ENCODE data around the gene YDJC. TPM values are rescaled to one million over a fixed set of nuclear protein-coding genes. Genes with fewer than 3 reads are reported as not detected.
"Not testable (repeated sequence)": the region's sequence is repeated elsewhere in the genome, so short reads cannot be mapped to it uniquely, and the experiment has no call there.

Gene YDJC
- polyA plus RNA-seq, 1 experiment = 20.0 TPM

DNA sequence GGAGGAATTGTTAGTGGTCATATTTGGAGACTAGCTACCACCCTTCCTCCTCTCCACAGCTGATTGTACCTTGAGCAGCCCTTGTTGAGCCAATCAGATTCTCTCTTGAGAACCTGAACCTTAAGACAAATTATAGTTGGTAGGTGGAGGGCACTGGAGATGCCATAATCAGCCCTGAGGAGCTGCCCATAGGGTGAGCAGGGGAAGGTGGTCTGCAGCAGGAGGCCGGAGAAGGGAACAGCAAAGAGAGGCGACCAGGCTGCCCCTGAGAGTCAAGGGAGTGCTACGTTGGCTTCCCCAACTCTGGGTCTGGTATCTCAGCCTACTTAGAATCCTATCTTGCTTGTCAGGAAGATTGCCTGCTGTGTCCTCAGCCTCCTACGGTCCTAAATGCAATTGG is 9.5 kb upstream of the YDJC start:
- TF ChIP-seq CTCF (IDR thresholded peaks at IDR 0.05; ENCODE audit: insufficient read depth, low read depth, low read length) = no peak
- POLR2A ChIA-PET = no interaction called here
- H3K36me3 ChIP-seq (ENCODE audit: control insufficient read depth, insufficient read depth, low read length) = no peaks in the 10 kb centered on the region; the same call in 1 of the 2 replicates
- H3K4me3 ChIP-seq (ENCODE audit: low read depth, low read length) = no peak overlapping the region
- CTCF ChIA-PET = interaction anchor here (1.9 kb wide), 1 partner anchor 11 kb away, joined by 7 read pairs; no protein-coding TSS in a partner anchor
- no peaks in the 10 kb centered on the region for H3K27me3 ChIP-seq (ENCODE audit: control insufficient read depth, insufficient read depth, low read length)
- no peak for DNase-seq (ENCODE audit: low read depth)

- not testable (repeated sequence) for H3K27me3 ChIP-seq (ENCODE audit: control insufficient read depth, insufficient read depth, low read length); H3K36me3 ChIP-seq (ENCODE audit: control insufficient read depth, insufficient read depth, low read length); H3K4me3 ChIP-seq (ENCODE audit: low read depth, low read length); DNase-seq (ENCODE audit: low read depth)
- ChIA-PET CTCF (interaction anchor here (9.3 kb wide), 1 partner anchor 10 kb away, joined by 56 read pairs; no protein-coding TSS in a partner anchor), POLR2A (interaction anchor here (0.6 kb wide), 1 partner anchor 1757 kb away, joined by 3 read pairs; no protein-coding TSS in a partner anchor)
Observed at GRCh38 chr22:21637450-21637849, 7.6 kb upstream of the YDJC start.

DNA sequence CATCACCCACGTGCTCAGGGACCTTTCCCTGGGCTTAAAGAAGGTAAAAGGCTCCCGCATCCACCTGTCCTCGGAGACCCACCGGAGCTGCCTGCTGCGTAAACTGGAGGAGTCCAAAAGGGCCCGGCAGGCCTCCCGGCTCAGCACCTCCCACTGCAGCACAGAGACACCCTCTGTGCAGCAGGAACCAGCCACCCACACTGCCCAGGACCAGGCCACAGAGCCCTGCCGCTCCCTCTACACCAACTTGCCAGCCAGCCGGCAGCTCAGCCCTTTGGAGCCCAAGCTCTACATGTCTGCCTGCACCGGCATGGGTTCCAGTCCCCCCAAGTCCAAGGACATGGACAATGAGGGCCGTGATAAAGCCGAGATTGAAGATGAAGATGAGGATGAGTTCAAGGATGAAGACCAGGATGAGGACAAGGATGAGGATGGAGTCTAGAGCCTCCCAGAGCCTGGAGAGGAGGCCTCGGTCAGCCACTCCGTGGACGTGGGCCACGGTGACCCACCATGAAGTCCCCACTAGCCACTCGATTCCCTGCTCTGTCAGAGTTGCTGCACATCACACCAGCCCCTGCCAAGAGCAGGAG is 6.9 kb upstream of the YDJC start:
- no peak for TF ChIP-seq CTCF (IDR thresholded peaks at IDR 0.05; ENCODE audit: insufficient read depth, low read depth, low read length)
- H3K36me3 ChIP-seq (ENCODE audit: control insufficient read depth, insufficient read depth, low read length) = no peaks in the 10 kb centered on the region
- no peaks in the 10 kb centered on the region for H3K27me3 ChIP-seq (ENCODE audit: control insufficient read depth, insufficient read depth, low read length)
- DNase-seq (ENCODE audit: low read depth) = no peak
- CTCF ChIA-PET = interaction anchor here (0.7 to 9.3 kb wide), 3 partner anchors 10 to 679 kb away, joined by 3 to 56 read pairs (median 3); no protein-coding TSS in a partner anchor
- POLR2A ChIA-PET = interaction anchor here (0.6 kb wide), 1 partner anchor 1756 kb away, joined by 3 read pairs; no protein-coding TSS in a partner anchor
- no peak overlapping the region for H3K4me3 ChIP-seq (ENCODE audit: low read depth, low read length)

- no peak for TF ChIP-seq CTCF (IDR thresholded peaks at IDR 0.05; ENCODE audit: insufficient read depth, low read depth, low read length)
- no peaks in the 10 kb centered on the region for H3K36me3 ChIP-seq (ENCODE audit: control insufficient read depth, insufficient read depth, low read length)
- no peak overlapping the region for H3K4me3 ChIP-seq (ENCODE audit: low read depth, low read length)
- ChIA-PET POLR2A (no interaction called here), CTCF (interaction anchor here (1.1 to 9.3 kb wide), 2 partner anchors 11 to 13 kb away, joined by 3 to 56 read pairs; no protein-coding TSS in a partner anchor)
- DNase-seq (ENCODE audit: low read depth) = no peak
- no peaks in the 10 kb centered on the region for H3K27me3 ChIP-seq (ENCODE audit: control insufficient read depth, insufficient read depth, low read length)
Observed at GRCh38 chr22:21635771-21636510, 6.1 kb upstream of the YDJC start.

DNA sequence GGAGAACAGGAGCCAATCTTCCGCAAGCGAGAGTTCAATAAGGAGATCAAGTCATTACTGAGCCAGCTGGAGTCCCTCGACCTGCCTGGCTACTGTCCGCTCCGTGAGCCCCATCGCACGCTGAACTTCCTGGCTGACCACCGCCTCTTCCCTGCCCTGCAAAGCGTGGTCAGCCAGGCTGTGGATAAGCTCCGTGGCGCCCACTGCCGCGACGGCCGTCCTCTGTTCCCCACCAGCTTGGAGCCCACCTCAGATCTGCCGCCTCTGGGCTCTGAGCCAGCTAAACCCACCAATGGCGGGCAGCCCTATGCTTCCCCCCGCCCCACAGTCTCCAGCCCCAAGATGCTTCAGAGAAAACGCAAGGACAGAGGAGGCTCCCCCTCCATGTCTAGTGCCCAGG is 5.0 kb upstream of the YDJC start:
- Histone ChIP-seq H3K4me3 (ENCODE audit: low read depth, low read length) (no peak overlapping the region), H3K27me3 (ENCODE audit: control insufficient read depth, insufficient read depth, low read length) (no peaks in the 10 kb centered on the region), H3K36me3 (ENCODE audit: control insufficient read depth, insufficient read depth, low read length) (no peaks in the 10 kb centered on the region)
- no peak for DNase-seq (ENCODE audit: low read depth)
- POLR2A ChIA-PET = no interaction called here
- CTCF ChIA-PET = interaction anchor here (9.0 to 9.3 kb wide), 2 partner anchors 8 to 12 kb away, joined by 56 to 71 read pairs; partner anchors contain the start of gene SDF2L1
- TF ChIP-seq CTCF (IDR thresholded peaks at IDR 0.05; ENCODE audit: insufficient read depth, low read depth, low read length) = no peak

Data from BJ (cell line).